Cardiac muscle cell (in vitro differentiated cells and primary cell): ENCODE measurements around the gene ADAMTS19. TPM values are rescaled to one million over a fixed set of nuclear protein-coding genes. Genes with fewer than 3 reads are reported as not detected.
A peak's percentile ranks its signal among the peaks of the same experiment; 100 is the strongest.

Source experiments
- DNase-seq, 2 donors: peaks; one replicate each; pipeline versions ENCODE4 v3.0.0 to v3.0.0-alpha.2; 2010 to 2017; ENCODE audit warnings: low read depth in 1 of 2, low spot score in 1 of 2
- H3K27ac ChIP-seq: fragments of 200-600 bp; sonication (generic); 2 replicates; pipeline ENCODE4 v1.5.1; 2016
- H3K27me3 ChIP-seq: fragments of 200-600 bp; sonication (generic); 2 replicates; pipeline ENCODE4 v1.6.0; 2016; ENCODE audit warnings: control low read depth
- H3K36me3 ChIP-seq: fragments of 200-600 bp; sonication (generic); 2 replicates; pipeline ENCODE4 v1.5.1; 2016; ENCODE audit warnings: control low read depth
- H3K4me1 ChIP-seq: fragments of 200-600 bp; sonication (generic); 2 replicates; pipeline ENCODE4 v1.8.1; 2017; ENCODE audit warnings: low read depth, mild to moderate bottlenecking, mixed run types
- H3K4me3 ChIP-seq: fragments of 200-600 bp; sonication (generic); 2 replicates; pipeline ENCODE4 v1.5.1; 2016; ENCODE audit warnings: mild to moderate bottlenecking
- H3K9me3 ChIP-seq: fragments of 200-600 bp; sonication (generic); 2 replicates; pipeline ENCODE4 v1.5.1; 2017; ENCODE audit warnings: low read depth, mild to moderate bottlenecking, control low read depth
- CTCF ChIP-seq: IDR thresholded peaks from 2 replicates; pipeline ENCODE4 v1.5.1; 2012; ENCODE audit warnings: low read depth, mild to moderate bottlenecking, low read length
- polyA plus RNA-seq: library from polyadenylated mRNA; unstranded; fragments of >200 nt; fragmentation: Nextera tagmentation; extraction: Ambion mirVana; gene quantifications from 2 replicates; pipeline ENCODE4 v1.2.1, GENCODE V29; 2016
- total RNA-seq: library from RNA; depleted of rRNA; stranded (reverse); fragments of >200 nt; gene quantifications from 2 replicates; pipeline ENCODE4 v1.2.3, GENCODE V29; 2016

ADAMTS19 gene
- total and polyA plus RNA-seq, 2 experiments from 2014 or later = 26.6 to 111 TPM

GRCh38 chr5:129698661-129699060 lies 238.6 kb downstream of the ADAMTS19 start:
- no peak for TF ChIP-seq CTCF
- Histone ChIP-seq H3K4me3 (no peak overlapping the region), H3K9me3 (no peaks in the 10 kb centered on the region), H3K27me3 (no peaks in the 10 kb centered on the region), H3K36me3 (peaks cover 23% of the 10 kb centered on the region), H3K4me1 (no peaks in the 10 kb centered on the region), H3K27ac (no peak overlapping the region)
- DNase-seq = no peak

- peak in 1 of 2 donors; percentile 6 for DNase-seq
- Histone ChIP-seq H3K4me1 (peaks cover 26% of the 10 kb centered on the region), H3K36me3 (peaks cover 3% of the 10 kb centered on the region), H3K27me3 (no peaks in the 10 kb centered on the region), H3K27ac (peak overlapping the region; percentile 85), H3K9me3 (no peaks in the 10 kb centered on the region), H3K4me3 (no peak overlapping the region)
- no peak for TF ChIP-seq CTCF
Measured at GRCh38 chr5:129716235-129716634, 256.1 kb downstream of the ADAMTS19 start.

- H3K27me3 ChIP-seq = no peaks in the 10 kb centered on the region
- H3K27ac ChIP-seq = peak overlapping the region; percentile 85
- H3K9me3 ChIP-seq = no peaks in the 10 kb centered on the region
- peaks cover 26% of the 10 kb centered on the region for H3K4me1 ChIP-seq
- H3K36me3 ChIP-seq = peaks cover 3% of the 10 kb centered on the region
- DNase-seq = peak in 1 of 2 donors; percentile 7
- TF ChIP-seq CTCF = no peak
- H3K4me3 ChIP-seq = no peak overlapping the region
Measured at GRCh38 chr5:129716651-129717050, 256.6 kb downstream of the ADAMTS19 start.

- Histone ChIP-seq H3K4me3 (no peak overlapping the region), H3K27me3 (no peaks in the 10 kb centered on the region), H3K36me3 (peaks cover under 1% of the 10 kb centered on the region), H3K4me1 (peaks cover 31% of the 10 kb centered on the region), H3K9me3 (no peaks in the 10 kb centered on the region), H3K27ac (no peak overlapping the region)
- DNase-seq = no peak
- no peak for TF ChIP-seq CTCF
Measured at GRCh38 chr5:129717751-129718310, 257.7 kb downstream of the ADAMTS19 start.

- DNase-seq = peak in 1 of 2 donors; percentile 2
- Histone ChIP-seq H3K36me3 (no peaks in the 10 kb centered on the region), H3K4me3 (no peak overlapping the region), H3K9me3 (no peaks in the 10 kb centered on the region), H3K27ac (peak overlapping the region; percentile 38), H3K27me3 (no peaks in the 10 kb centered on the region), H3K4me1 (peaks cover 32% of the 10 kb centered on the region)
- TF ChIP-seq CTCF = no peak
Measured at GRCh38 chr5:129718471-129719090, 258.5 kb downstream of the ADAMTS19 start.
